Breast epithelium (tissue), 4 donors: Measurements from ENCODE around the gene ZNF496. TPM values are rescaled to one million over a fixed set of nuclear protein-coding genes. Genes with fewer than 3 reads are reported as not detected.

Experiments
- DNase-seq, 2 donors: peaks; one replicate each; pipeline ENCODE4 v3.0.0-alpha.2; 2019; ENCODE audit warnings: low spot score in 2 of 2
- H3K27ac ChIP-seq, 2 donors: fragments of 200-600 bp; sonication (generic) in 1 of 2; one replicate each; pipeline ENCODE4 v1.5.1; 2016 to 2019; ENCODE audit warnings: mild to moderate bottlenecking in 1 of 2
- H3K27me3 ChIP-seq, 2 donors: fragments of 200-600 bp; sonication (generic) in 1 of 2; one replicate each; pipeline versions ENCODE4 v1.5.1 to v1.6.0; 2017 to 2019; ENCODE audit warnings: control low read depth in 1 of 2, mild to moderate bottlenecking in 1 of 2
- H3K36me3 ChIP-seq: fragments of 200-600 bp; one replicate; pipeline ENCODE4 v1.5.1; 2019
- H3K4me1 ChIP-seq, 2 donors: fragments of 200-600 bp; sonication (generic); one replicate each; pipeline ENCODE4 v1.5.1; 2016 to 2019; ENCODE audit warnings: control low read depth in 1 of 2
- H3K4me3 ChIP-seq, 3 donors: fragments of 200-600 bp; sonication (generic); 1 replicate in 2 of 3; 2 replicates in 1 of 3; pipeline ENCODE4 v1.5.1; 2016 to 2019; ENCODE audit warnings: mild to moderate bottlenecking in 3 of 3, moderate library complexity in 2 of 3
- H3K9me3 ChIP-seq, 2 donors: fragments of 200-600 bp; sonication (generic) in 1 of 2; one replicate each; pipeline ENCODE4 v1.5.1; 2016 to 2019; ENCODE audit warnings: control low read depth in 1 of 2
- CTCF ChIP-seq, 3 donors: fragments of 450-650 bp; IDR thresholded peaks; one replicate each; pipeline ENCODE4 v1.5.1; 2016 to 2017; ENCODE audit warnings: antibody characterized with exemption in 3 of 3, mild to moderate bottlenecking in 3 of 3, moderate library complexity in 3 of 3
- POLR2A ChIP-seq: fragments of 450-650 bp; IDR thresholded peaks from one replicate; pipeline ENCODE4 v1.6.1; 2016; ENCODE audit warnings: antibody characterized with exemption, mild to moderate bottlenecking, moderate library complexity
- POLR2AphosphoS5 ChIP-seq, 3 donors: sonication (generic); formaldehyde crosslinking; IDR thresholded peaks; one replicate each; pipeline ENCODE4 v1.6.1; 2017; ENCODE audit warnings: antibody characterized with exemption in 3 of 3
- intact Hi-C: fragments of 100-400 bp; cut with DNase I; formaldehyde crosslinking; loops from one replicate; pipeline ENCODE4 v1.15.1; 2023; ENCODE audit warnings: low total_unique reads
- total RNA-seq, 3 donors: library from RNA; depleted of rRNA; stranded (reverse); fragments of >200 nt; gene quantifications; one replicate each; pipeline ENCODE4 v1.1.0, GENCODE V29; 2016

Gene ZNF496
- total RNA-seq, 3 donors from 2014 or later: 29.4 to 39.4 (median 31.1) TPM

- DNase-seq: no peak
- Histone ChIP-seq H3K4me3 (no peak overlapping the region), H3K27me3 (no peaks in the 10 kb centered on the region), H3K4me1 (no peaks in the 10 kb centered on the region), H3K36me3 (no peaks in the 10 kb centered on the region), H3K9me3 (no peaks in the 10 kb centered on the region), H3K27ac (no peak overlapping the region)
- TF ChIP-seq CTCF (IDR thresholded peaks at IDR 0.05) (no peak), POLR2AphosphoS5 (IDR thresholded peaks at IDR 0.05) (no peak), POLR2A (no peak)
- intact Hi-C loops: no loop called here
These were observed 4.7 kb upstream of the ZNF496 start for GRCh38 chr1:247336390-247336789.

GRCh38 chr1:247335882-247336281 is 4.2 kb upstream of the ZNF496 start:
- no peak for TF ChIP-seq POLR2A
- no peak for TF ChIP-seq CTCF (IDR thresholded peaks at IDR 0.05)
- no peak for TF ChIP-seq POLR2AphosphoS5 (IDR thresholded peaks at IDR 0.05)
- H3K27me3 ChIP-seq: no peaks in the 10 kb centered on the region
- H3K4me1 ChIP-seq: no peaks in the 10 kb centered on the region
- H3K27ac ChIP-seq: no peak overlapping the region
- no peaks in the 10 kb centered on the region for H3K36me3 ChIP-seq
- DNase-seq: no peak
- intact Hi-C loops: no loop called here
- H3K9me3 ChIP-seq: no peaks in the 10 kb centered on the region
- H3K4me3 ChIP-seq: no peak overlapping the region

- H3K4me3 ChIP-seq: no peak overlapping the region
- intact Hi-C loops: no loop called here
- H3K27ac ChIP-seq: peak overlapping the region in 1 of 2 donors; percentile 29
- no peak for DNase-seq
- no peaks in the 10 kb centered on the region for H3K9me3 ChIP-seq
- TF ChIP-seq CTCF (IDR thresholded peaks at IDR 0.05) (no peak), POLR2A (no peak), POLR2AphosphoS5 (IDR thresholded peaks at IDR 0.05) (no peak)
- H3K4me1 ChIP-seq: peaks cover 4 to 7% of the 10 kb centered on the region in 2 donors
- H3K27me3 ChIP-seq: no peaks in the 10 kb centered on the region
- H3K36me3 ChIP-seq: no peaks in the 10 kb centered on the region
These were observed 2.9 kb upstream of the ZNF496 start for GRCh38 chr1:247334378-247335133.

- DNase-seq: peak in 1 of 2 donors; percentile 45
- intact Hi-C loops: no loop called here
These were observed 1.1 kb upstream of the ZNF496 start for GRCh38 chr1:247332623-247333361.

More at GRCh38 chr1:247332623-247333361, 1.1 kb upstream of the ZNF496 start:
- Histone ChIP-seq H3K36me3 (no peaks in the 10 kb centered on the region), H3K4me1 (peaks cover 4 to 7% of the 10 kb centered on the region in 2 donors), H3K9me3 (no peaks in the 10 kb centered on the region), H3K4me3 (peak overlapping the region; percentile 94 to 98 (median 96)), H3K27ac (peak overlapping the region; percentile 91 to 95), H3K27me3 (no peaks in the 10 kb centered on the region)
- peak in 1 of 3 donors; percentile 16 for TF ChIP-seq POLR2AphosphoS5 (IDR thresholded peaks at IDR 0.05)
- no peak for TF ChIP-seq CTCF (IDR thresholded peaks at IDR 0.05)
